ENCODE results near the gene HERC2. TPM values are rescaled to one million over a fixed set of nuclear protein-coding genes. Genes with fewer than 3 reads are reported as not detected.

Gene HERC2
- total and polyA plus RNA-seq, 2 of the 4 experiments (the other 2 are of a cell fraction), result 20.8 to 28.9 TPM

- Histone ChIP-seq H3K4me3 (ENCODE audit: insufficient read depth, low read depth, low read length) (no peak overlapping the region), H4K8ac (ENCODE audit: low read depth in 2 of 2, low read length in 2 of 2) (no peak overlapping the region), H2AFZ (replicated peaks; ENCODE audit: low read length, poor library complexity) (no peak overlapping the region), H4K91ac (ENCODE audit: insufficient read depth, low read depth, low read length) (no peak overlapping the region), H3K9ac (ENCODE audit: low read depth, low read length) (no peak overlapping the region), H3K9me3 (ENCODE audit: control insufficient read depth, insufficient read depth, low read length) (no peaks in the 10 kb centered on the region), H3K18ac (ENCODE audit: low read depth, low read length) (no peak overlapping the region), H3K79me1 (ENCODE audit: low read depth in 1 of 2, low read length in 2 of 2) (no peaks in the 10 kb centered on the region), H2BK20ac (ENCODE audit: low read depth, low read length) (no peak overlapping the region), H2AK9ac (replicated peaks; ENCODE audit: low read depth, low read length, poor library complexity) (no peak overlapping the region), H2BK5ac (ENCODE audit: low read depth, low read length, poor library complexity, severe bottlenecking) (no peak overlapping the region), H3K36me3 (ENCODE audit: control insufficient read depth, insufficient read depth, low read length) (no peaks in the 10 kb centered on the region), H4K5ac (ENCODE audit: low read depth, low read length) (no peak overlapping the region), H3K4me1 (ENCODE audit: control insufficient read depth, insufficient read depth, low read length) (no peaks in the 10 kb centered on the region), H3K23ac (ENCODE audit: low read depth, low read length) (no peak overlapping the region), H3K14ac (replicated peaks; ENCODE audit: low read depth, low read length) (no peak overlapping the region), H3K56ac (ENCODE audit: extremely low read depth, insufficient read depth, low read length) (no peak overlapping the region), H4K20me1 (ENCODE audit: insufficient read depth, low read length) (no peaks in the 10 kb centered on the region), H3K4ac (ENCODE audit: low read depth, low read length) (no peak overlapping the region), H2BK120ac (ENCODE audit: low read depth, low read length) (no peak overlapping the region), H2AK5ac (ENCODE audit: low read depth, low read length) (no peak overlapping the region), H2BK15ac (ENCODE audit: low read depth, low read length) (no peak overlapping the region), H3K9me1 (ENCODE audit: insufficient read depth, low read length) (no peaks in the 10 kb centered on the region), H3K27ac (ENCODE audit: insufficient read depth, low read length) (no peak overlapping the region), H3K4me2 (ENCODE audit: low read depth, low read length) (no peak overlapping the region), H3K27me3 (ENCODE audit: control insufficient read depth, insufficient read depth, low read length) (no peaks in the 10 kb centered on the region)
- dilution Hi-C loops (cut with HindIII; ENCODE audit: low sequenced_read_pairs, unreplicated experiment), result no loop called here
- TF ChIP-seq MAFK (IDR thresholded peaks at IDR 0.05; ENCODE audit: low read depth, low read length) (no peak), MXI1 (IDR thresholded peaks at IDR 0.05; ENCODE audit: borderline replicate concordance, low read depth, low read length) (no peak), POLR2A (IDR thresholded peaks at IDR 0.05; ENCODE audit: low read depth, low read length) (no peak), CEBPB (IDR thresholded peaks at IDR 0.05; ENCODE audit: low read depth, low read length) (no peak), MAZ (IDR thresholded peaks at IDR 0.05; ENCODE audit: borderline replicate concordance, low read depth, low read length) (no peak), BHLHE40 (IDR thresholded peaks at IDR 0.05; ENCODE audit: low read depth, low read length) (no peak), RCOR1 (IDR thresholded peaks at IDR 0.05; ENCODE audit: insufficient replicate concordance, low read length) (no peak), NFE2L2 (IDR thresholded peaks at IDR 0.05; ENCODE audit: low read depth, low read length) (no peak), USF2 (IDR thresholded peaks at IDR 0.05; ENCODE audit: low read depth, low read length) (no peak), CHD1 (IDR thresholded peaks at IDR 0.05; ENCODE audit: low read depth, low read length) (no peak), RFX5 (IDR thresholded peaks at IDR 0.05; ENCODE audit: low read depth, low read length) (no peak), RAD21 (IDR thresholded peaks at IDR 0.05; ENCODE audit: low read length) (no peak), CTCF (conservative IDR thresholded peaks at IDR 0.05; ENCODE audit: low read depth, low read length) (no peak), ELK1 (IDR thresholded peaks at IDR 0.05; ENCODE audit: borderline replicate concordance, low read depth, low read length) (no peak), SMC3 (IDR thresholded peaks at IDR 0.05; ENCODE audit: low read depth, low read length) (no peak)
- no peak for DNase-seq
- ChIA-PET POLR2A (ENCODE audit: unreplicated experiment) (no interaction called here), CTCF (no interaction called here)
- in situ Hi-C loops (cut with MboI; ENCODE audit: low sequenced_read_pairs), result no loop called here
- no TSS peak for BruUV-seq (replicated peaks)
- no CpG with 5 or more reads among the region's 1 CpG for WGBS, 2 experiments (ENCODE audit: extremely low coverage in 2 of 2, insufficient read length in 1 of 2)
- no peak for ATAC-seq (ENCODE audit: low read depth)
- intact Hi-C loops (cut with micrococcal nuclease), result no loop called here
Observed at GRCh38 chr15:28075573-28075972, 246.4 kb downstream of the HERC2 start.
